Liver (tissue), 9 donors: ENCODE results near the gene LHFPL3. TPM values are rescaled to one million over a fixed set of nuclear protein-coding genes. Genes with fewer than 3 reads are reported as not detected.

Source experiments
- DNase-seq: peaks from one replicate; pipeline ENCODE4 v3.0.0-alpha.2; 2017; ENCODE audit warnings: low spot score
- H3K27ac ChIP-seq, 2 donors: one replicate each; pipeline ENCODE4 v1.7.0; 2013; ENCODE audit warnings: inconsistent platforms in 2 of 2, low read length in 2 of 2, control low read depth in 1 of 2, low read depth in 1 of 2, mild to moderate bottlenecking in 1 of 2
- H3K27me3 ChIP-seq, 4 donors: one replicate each; pipeline versions ENCODE4 v1.6.1 to v1.7.0; 2013; ENCODE audit warnings: low read length in 3 of 4, inconsistent platforms in 1 of 4, mild to moderate bottlenecking in 1 of 4, moderate library complexity in 1 of 4; ENCODE audit not compliant: control insufficient read depth in 4 of 4, insufficient read depth in 4 of 4
- H3K36me3 ChIP-seq, 4 donors: one replicate each; pipeline versions ENCODE4 v1.6.1 to v1.7.0; 2013; ENCODE audit warnings: low read length in 3 of 4, mild to moderate bottlenecking in 3 of 4, low read depth in 1 of 4, moderate library complexity in 1 of 4; ENCODE audit not compliant: control insufficient read depth in 4 of 4, insufficient read depth in 3 of 4
- H3K4me1 ChIP-seq, 4 donors: one replicate each; pipeline versions ENCODE4 v1.6.1 to v1.7.0; 2013; ENCODE audit warnings: low read length in 3 of 4, mild to moderate bottlenecking in 3 of 4, moderate library complexity in 1 of 4; ENCODE audit not compliant: control insufficient read depth in 4 of 4, insufficient read depth in 4 of 4
- H3K4me3 ChIP-seq, 3 donors: one replicate each; pipeline versions ENCODE4 v1.6.1 to v1.7.0; 2013; ENCODE audit warnings: low read length in 3 of 3, control low read depth in 1 of 3, low read depth in 1 of 3, mild to moderate bottlenecking in 1 of 3
- H3K9ac ChIP-seq, 2 donors: one replicate each; pipeline ENCODE4 v1.7.0; 2013; ENCODE audit warnings: low read length in 2 of 2, mild to moderate bottlenecking in 2 of 2, moderate library complexity in 2 of 2, control low read depth in 1 of 2, low read depth in 1 of 2
- H3K9me3 ChIP-seq, 4 donors: one replicate each; pipeline versions ENCODE4 v1.6.1 to v1.7.0; 2013; ENCODE audit warnings: low read length in 3 of 4; ENCODE audit not compliant: control insufficient read depth in 4 of 4
- CTCF ChIP-seq: fragments of 150-350 bp; IDR thresholded peaks from 2 replicates; pipeline ENCODE4 v1.5.1; 2017; ENCODE audit warnings: improper control_type of control experiment, low read depth, low read length; ENCODE audit not compliant: missing input control
- EGR1 ChIP-seq, 2 donors: IDR thresholded peaks; 2 replicates each; pipeline ENCODE4 v1.6.1; 2016 to 2018; ENCODE audit warnings: antibody characterized with exemption in 2 of 2, low read depth in 2 of 2
- FOXA1 ChIP-seq: IDR thresholded peaks from 2 replicates; pipeline ENCODE4 v1.6.1; 2016; ENCODE audit warnings: antibody characterized with exemption
- FOXA2 ChIP-seq: IDR thresholded peaks from 2 replicates; pipeline ENCODE4 v1.6.1; 2016; ENCODE audit warnings: antibody characterized with exemption
- HNF4G ChIP-seq: IDR thresholded peaks from 2 replicates; pipeline ENCODE4 v1.6.1; 2016; ENCODE audit warnings: antibody characterized with exemption
- JUND ChIP-seq, 2 donors: IDR thresholded peaks; 2 replicates each; pipeline ENCODE4 v1.6.1; 2016; ENCODE audit warnings: antibody characterized with exemption in 2 of 2
- MAX ChIP-seq: IDR thresholded peaks from 2 replicates; pipeline ENCODE4 v1.6.1; 2016; ENCODE audit warnings: antibody characterized with exemption
- RAD21 ChIP-seq, 2 donors: IDR thresholded peaks; 2 replicates each; pipeline ENCODE4 v1.6.1; 2016; ENCODE audit warnings: antibody characterized with exemption in 2 of 2, mild to moderate bottlenecking in 2 of 2
- RXRA ChIP-seq, 2 donors: IDR thresholded peaks; 2 replicates each; pipeline ENCODE4 v1.6.1; 2017 to 2018; ENCODE audit warnings: antibody characterized with exemption in 2 of 2, mild to moderate bottlenecking in 1 of 2
- SP1 ChIP-seq: IDR thresholded peaks from 2 replicates; pipeline ENCODE4 v1.6.1; 2018; ENCODE audit warnings: antibody characterized with exemption, mild to moderate bottlenecking
- ZBTB33 ChIP-seq: IDR thresholded peaks from 2 replicates; pipeline ENCODE4 v1.6.1; 2016; ENCODE audit warnings: antibody characterized with exemption
- WGBS: extraction: QIAGEN DNeasy Blood & Tissue Kit; methylation state at CpG from one replicate; pipeline ENCODE4 v1.1.7; 2013; 5-methylcytosine and 5-hydroxymethylcytosine counted together
- polyA plus RNA-seq, 2 donors: library from polyadenylated mRNA; stranded (reverse) in 1 of 2; unstranded in 1 of 2; fragments of 200-250 nt in 1 of 2; fragments of >200 nt in 1 of 2; fragmentation: Nextera tagmentation in 1 of 2; extraction: Ambion mirVana in 1 of 2; gene quantifications; one replicate each; pipeline versions ENCODE4 v1.2.1 to v1.2.3, GENCODE V29; 2013 to 2015
- total RNA-seq, 2 donors: library from RNA; depleted of rRNA; stranded (reverse); fragments of >200 nt; gene quantifications; one replicate each; pipeline ENCODE4 v1.2.3, GENCODE V29; 2014
- TF ChIP-seq, protein P1 (sequence below): IDR thresholded peaks from 2 replicates; pipeline ENCODE4 v1.6.1; 2016; ENCODE audit warnings: antibody characterized with exemption
- TF ChIP-seq, protein P2 (sequence below): IDR thresholded peaks from 2 replicates; pipeline ENCODE4 v1.6.1; 2016; ENCODE audit warnings: antibody characterized with exemption, mild to moderate bottlenecking
- donor health status: healthy.
- donor health status: healthy.
- donor health status: healthy.
- donor health status: healthy.
- donor health status: healthy.

LHFPL3 gene
- total and polyA plus RNA-seq, 4 donors, result not detected

GRCh38 chr7:104890216-104890615 is 561.8 kb downstream of the LHFPL3 start:
- H3K9ac ChIP-seq, result no peak overlapping the region
- H3K36me3 ChIP-seq, result no peaks in the 10 kb centered on the region
- no peak for TF ChIP-seq RAD21 (IDR thresholded peaks at IDR 0.05)
- TF ChIP-seq, protein P1, sequence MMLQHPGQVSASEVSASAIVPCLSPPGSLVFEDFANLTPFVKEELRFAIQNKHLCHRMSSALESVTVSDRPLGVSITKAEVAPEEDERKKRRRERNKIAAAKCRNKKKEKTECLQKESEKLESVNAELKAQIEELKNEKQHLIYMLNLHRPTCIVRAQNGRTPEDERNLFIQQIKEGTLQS, result no peak
- TF ChIP-seq FOXA1, result no peak
- no peak for TF ChIP-seq SP1
- TF ChIP-seq JUND (IDR thresholded peaks at IDR 0.05), result no peak
- no peak for TF ChIP-seq MAX
- no peak for TF ChIP-seq HNF4G
- TF ChIP-seq ZBTB33, result no peak
- no peak for TF ChIP-seq CTCF
- no peak for TF ChIP-seq RXRA (IDR thresholded peaks at IDR 0.05)
- TF ChIP-seq, protein P2, sequence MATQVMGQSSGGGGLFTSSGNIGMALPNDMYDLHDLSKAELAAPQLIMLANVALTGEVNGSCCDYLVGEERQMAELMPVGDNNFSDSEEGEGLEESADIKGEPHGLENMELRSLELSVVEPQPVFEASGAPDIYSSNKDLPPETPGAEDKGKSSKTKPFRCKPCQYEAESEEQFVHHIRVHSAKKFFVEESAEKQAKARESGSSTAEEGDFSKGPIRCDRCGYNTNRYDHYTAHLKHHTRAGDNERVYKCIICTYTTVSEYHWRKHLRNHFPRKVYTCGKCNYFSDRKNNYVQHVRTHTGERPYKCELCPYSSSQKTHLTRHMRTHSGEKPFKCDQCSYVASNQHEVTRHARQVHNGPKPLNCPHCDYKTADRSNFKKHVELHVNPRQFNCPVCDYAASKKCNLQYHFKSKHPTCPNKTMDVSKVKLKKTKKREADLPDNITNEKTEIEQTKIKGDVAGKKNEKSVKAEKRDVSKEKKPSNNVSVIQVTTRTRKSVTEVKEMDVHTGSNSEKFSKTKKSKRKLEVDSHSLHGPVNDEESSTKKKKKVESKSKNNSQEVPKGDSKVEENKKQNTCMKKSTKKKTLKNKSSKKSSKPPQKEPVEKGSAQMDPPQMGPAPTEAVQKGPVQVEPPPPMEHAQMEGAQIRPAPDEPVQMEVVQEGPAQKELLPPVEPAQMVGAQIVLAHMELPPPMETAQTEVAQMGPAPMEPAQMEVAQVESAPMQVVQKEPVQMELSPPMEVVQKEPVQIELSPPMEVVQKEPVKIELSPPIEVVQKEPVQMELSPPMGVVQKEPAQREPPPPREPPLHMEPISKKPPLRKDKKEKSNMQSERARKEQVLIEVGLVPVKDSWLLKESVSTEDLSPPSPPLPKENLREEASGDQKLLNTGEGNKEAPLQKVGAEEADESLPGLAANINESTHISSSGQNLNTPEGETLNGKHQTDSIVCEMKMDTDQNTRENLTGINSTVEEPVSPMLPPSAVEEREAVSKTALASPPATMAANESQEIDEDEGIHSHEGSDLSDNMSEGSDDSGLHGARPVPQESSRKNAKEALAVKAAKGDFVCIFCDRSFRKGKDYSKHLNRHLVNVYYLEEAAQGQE, result no peak
- no peaks in the 10 kb centered on the region for H3K27me3 ChIP-seq
- H3K27ac ChIP-seq, result no peak overlapping the region
- H3K9me3 ChIP-seq, result no peaks in the 10 kb centered on the region
- H3K4me1 ChIP-seq, result no peaks in the 10 kb centered on the region
- no peak for DNase-seq
- 75% methylated on average over 5 of the region's 5 CpGs for WGBS
- no peak overlapping the region for H3K4me3 ChIP-seq

- no peak for DNase-seq
- no peaks in the 10 kb centered on the region for H3K9me3 ChIP-seq
- no peaks in the 10 kb centered on the region for H3K36me3 ChIP-seq
- no peak overlapping the region for H3K9ac ChIP-seq
- H3K4me3 ChIP-seq, result no peak overlapping the region
- no peaks in the 10 kb centered on the region for H3K4me1 ChIP-seq
- H3K27ac ChIP-seq, result no peak overlapping the region
- H3K27me3 ChIP-seq, result no peaks in the 10 kb centered on the region
- TF ChIP-seq EGR1 (IDR thresholded peaks at IDR 0.05; ENCODE audit: low read depth in 2 of 2) (no peak), MAX (no peak), SP1 (no peak), FOXA2 (no peak), ZBTB33 (no peak)
Observed at GRCh38 chr7:104891949-104892348, 563.5 kb downstream of the LHFPL3 start.
